HepG2 (cell line): ENCODE results near the gene ABCC1. TPM values are rescaled to one million over a fixed set of nuclear protein-coding genes. Genes with fewer than 3 reads are reported as not detected.

Source experiments
- CEBPG ChIP-seq: IDR thresholded peaks from 2 replicates; pipeline ENCODE4 v1.6.1; 2016
- CHD4 ChIP-seq: fragments of 200-600 bp; sonication (generic); IDR thresholded peaks from 2 replicates; pipeline ENCODE4 v1.7.0; 2017; ENCODE audit warnings: mild to moderate bottlenecking, low read length, borderline replicate concordance
- ELF1 ChIP-seq: sonication (generic); formaldehyde crosslinking; IDR thresholded peaks from 2 replicates; pipeline ENCODE4 v1.4.0; 2020; ENCODE audit warnings: missing genetic modification reagents
- FOXK2 ChIP-seq: fragments of 450-650 bp; IDR thresholded peaks from 2 replicates; pipeline ENCODE4 v1.6.1; 2016
- GFI1 ChIP-seq: sonication (generic); formaldehyde crosslinking; IDR thresholded peaks from 2 replicates; pipeline ENCODE4 v1.5.0; 2020; ENCODE audit warnings: missing genetic modification reagents, mild to moderate bottlenecking, borderline replicate concordance
- ZEB1 ChIP-seq: IDR thresholded peaks from 2 replicates; pipeline ENCODE4 v1.6.1; 2012; ENCODE audit warnings: mild to moderate bottlenecking, low read depth, inconsistent platforms; ENCODE audit not compliant: insufficient replicate concordance
- ZMYM3 ChIP-seq: sonication (generic); formaldehyde crosslinking; IDR thresholded peaks from 2 replicates; pipeline ENCODE4 v1.5.1; 2020; ENCODE audit warnings: mild to moderate bottlenecking, missing genetic modification reagents
- ZNF7 ChIP-seq: IDR thresholded peaks from 2 replicates; pipeline ENCODE4 v1.6.1; 2016; ENCODE audit warnings: missing biosample characterization, missing genetic modification reagents
- polyA plus RNA-seq, 8 experiments: library from polyadenylated mRNA; depleted of rRNA in 3 of 8; stranded (reverse) in 7 of 8; unstranded in 1 of 8; fragments of >200 nt; fragmentation: Illumina TruSeq in 4 of 8; extraction: Trizol in 4 of 8; gene quantifications; 2 replicates each; pipeline versions ENCODE4 v1.2.1 to v1.2.3, GENCODE V29; 2011 to 2016; ENCODE audit warnings: low read depth in 4 of 8, missing spikeins in 1 of 8, mixed read lengths in 1 of 8; ENCODE audit not compliant: insufficient read depth in 1 of 8
- total RNA-seq, 5 experiments: library from RNA; depleted of rRNA; stranded (reverse); fragments of >200 nt; fragmentation: Illumina TruSeq; extraction: Trizol; gene quantifications; 2 replicates each; pipeline ENCODE4 v1.2.3, GENCODE V29; 2016; ENCODE audit warnings: low read depth in 1 of 5
- TF ChIP-seq, protein P1 (sequence below): sonication (generic); formaldehyde crosslinking; IDR thresholded peaks from 2 replicates; pipeline ENCODE4 v1.8.0; 2022; ENCODE audit warnings: mild to moderate bottlenecking, missing genetic modification reagents
- TF ChIP-seq, protein P2 (sequence below): sonication (generic); formaldehyde crosslinking; IDR thresholded peaks from 2 replicates; pipeline ENCODE4 v1.5.0; 2020; ENCODE audit warnings: mild to moderate bottlenecking, missing genetic modification reagents, moderate library complexity
- TF ChIP-seq, protein P3 (sequence below): sonication (generic); formaldehyde crosslinking; IDR thresholded peaks from 2 replicates; pipeline ENCODE4 v1.4.0; 2020; ENCODE audit warnings: missing genetic modification reagents, borderline replicate concordance
- TF ChIP-seq, protein P4 (sequence below): sonication (generic); formaldehyde crosslinking; conservative IDR thresholded peaks from 2 replicates; pipeline ENCODE4 v1.8.0; 2022; ENCODE audit warnings: low read depth, missing genetic modification reagents
- TF ChIP-seq, protein P5 (sequence below): sonication (generic); formaldehyde crosslinking; IDR thresholded peaks from 2 replicates; pipeline ENCODE4 v1.5.0; 2020; ENCODE audit warnings: missing genetic modification reagents, mild to moderate bottlenecking, borderline replicate concordance
- TF ChIP-seq, protein P6 (sequence below): sonication (generic); formaldehyde crosslinking; IDR thresholded peaks from 2 replicates; pipeline ENCODE4 v1.4.0; 2020; ENCODE audit warnings: missing genetic modification reagents
- TF ChIP-seq, protein P7 (sequence below): sonication (generic); formaldehyde crosslinking; IDR thresholded peaks from 2 replicates; pipeline ENCODE4 v1.5.1; 2020; ENCODE audit warnings: mild to moderate bottlenecking, missing genetic modification reagents

The ABCC1 gene
- total and polyA plus RNA-seq, 2 of the 13 experiments (the other 11 are each of a cell fraction or from before 2014, with no cell fraction given), result 13.0 to 30.6 TPM

DNA sequence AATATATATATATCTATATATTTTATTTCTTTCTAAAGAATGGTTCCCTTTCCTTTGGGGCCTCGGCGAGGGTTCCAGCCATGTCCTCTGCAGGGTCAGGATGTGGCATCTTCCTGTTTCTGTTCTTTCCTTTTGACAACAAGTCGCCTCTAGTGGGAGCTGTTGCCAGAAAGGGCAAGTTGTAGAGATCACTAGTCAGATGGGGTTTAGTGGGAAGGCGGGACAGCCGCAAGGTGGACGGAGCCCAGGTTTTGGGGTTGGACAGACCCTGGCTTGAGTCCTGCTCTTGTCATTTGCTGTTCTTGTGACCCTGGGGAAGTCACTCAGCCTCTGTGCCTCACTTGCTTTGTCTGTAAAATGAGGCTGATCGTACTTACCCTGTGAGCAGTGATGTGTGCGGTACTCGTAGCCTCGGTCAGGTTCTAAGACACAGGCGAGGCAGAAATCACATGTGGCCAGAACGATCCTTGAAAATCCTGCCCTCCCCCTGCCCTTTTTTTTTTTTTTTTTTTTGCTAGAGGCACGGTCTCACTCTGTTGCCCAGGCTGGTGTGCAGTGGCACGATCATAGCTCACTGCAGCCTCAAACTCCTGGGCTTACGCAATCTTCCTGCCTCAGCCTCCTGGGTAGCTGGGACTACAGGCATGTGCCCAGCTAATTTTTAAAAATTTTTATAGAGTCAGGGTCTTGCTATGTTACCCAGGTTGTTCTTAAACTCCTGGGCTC lies 193.8 kb downstream of the ABCC1 start (continued):
- TF ChIP-seq, protein P1, sequence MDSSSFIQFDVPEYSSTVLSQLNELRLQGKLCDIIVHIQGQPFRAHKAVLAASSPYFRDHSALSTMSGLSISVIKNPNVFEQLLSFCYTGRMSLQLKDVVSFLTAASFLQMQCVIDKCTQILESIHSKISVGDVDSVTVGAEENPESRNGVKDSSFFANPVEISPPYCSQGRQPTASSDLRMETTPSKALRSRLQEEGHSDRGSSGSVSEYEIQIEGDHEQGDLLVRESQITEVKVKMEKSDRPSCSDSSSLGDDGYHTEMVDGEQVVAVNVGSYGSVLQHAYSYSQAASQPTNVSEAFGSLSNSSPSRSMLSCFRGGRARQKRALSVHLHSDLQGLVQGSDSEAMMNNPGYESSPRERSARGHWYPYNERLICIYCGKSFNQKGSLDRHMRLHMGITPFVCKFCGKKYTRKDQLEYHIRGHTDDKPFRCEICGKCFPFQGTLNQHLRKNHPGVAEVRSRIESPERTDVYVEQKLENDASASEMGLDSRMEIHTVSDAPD (CRISPR knock-in tag), result no peak
- TF ChIP-seq, protein P2, sequence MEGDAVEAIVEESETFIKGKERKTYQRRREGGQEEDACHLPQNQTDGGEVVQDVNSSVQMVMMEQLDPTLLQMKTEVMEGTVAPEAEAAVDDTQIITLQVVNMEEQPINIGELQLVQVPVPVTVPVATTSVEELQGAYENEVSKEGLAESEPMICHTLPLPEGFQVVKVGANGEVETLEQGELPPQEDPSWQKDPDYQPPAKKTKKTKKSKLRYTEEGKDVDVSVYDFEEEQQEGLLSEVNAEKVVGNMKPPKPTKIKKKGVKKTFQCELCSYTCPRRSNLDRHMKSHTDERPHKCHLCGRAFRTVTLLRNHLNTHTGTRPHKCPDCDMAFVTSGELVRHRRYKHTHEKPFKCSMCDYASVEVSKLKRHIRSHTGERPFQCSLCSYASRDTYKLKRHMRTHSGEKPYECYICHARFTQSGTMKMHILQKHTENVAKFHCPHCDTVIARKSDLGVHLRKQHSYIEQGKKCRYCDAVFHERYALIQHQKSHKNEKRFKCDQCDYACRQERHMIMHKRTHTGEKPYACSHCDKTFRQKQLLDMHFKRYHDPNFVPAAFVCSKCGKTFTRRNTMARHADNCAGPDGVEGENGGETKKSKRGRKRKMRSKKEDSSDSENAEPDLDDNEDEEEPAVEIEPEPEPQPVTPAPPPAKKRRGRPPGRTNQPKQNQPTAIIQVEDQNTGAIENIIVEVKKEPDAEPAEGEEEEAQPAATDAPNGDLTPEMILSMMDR, result peak; percentile 72
- TF ChIP-seq GFI1 (CRISPR knock-in tag), result no peak
- no peak for TF ChIP-seq FOXK2
- TF ChIP-seq, protein P3, sequence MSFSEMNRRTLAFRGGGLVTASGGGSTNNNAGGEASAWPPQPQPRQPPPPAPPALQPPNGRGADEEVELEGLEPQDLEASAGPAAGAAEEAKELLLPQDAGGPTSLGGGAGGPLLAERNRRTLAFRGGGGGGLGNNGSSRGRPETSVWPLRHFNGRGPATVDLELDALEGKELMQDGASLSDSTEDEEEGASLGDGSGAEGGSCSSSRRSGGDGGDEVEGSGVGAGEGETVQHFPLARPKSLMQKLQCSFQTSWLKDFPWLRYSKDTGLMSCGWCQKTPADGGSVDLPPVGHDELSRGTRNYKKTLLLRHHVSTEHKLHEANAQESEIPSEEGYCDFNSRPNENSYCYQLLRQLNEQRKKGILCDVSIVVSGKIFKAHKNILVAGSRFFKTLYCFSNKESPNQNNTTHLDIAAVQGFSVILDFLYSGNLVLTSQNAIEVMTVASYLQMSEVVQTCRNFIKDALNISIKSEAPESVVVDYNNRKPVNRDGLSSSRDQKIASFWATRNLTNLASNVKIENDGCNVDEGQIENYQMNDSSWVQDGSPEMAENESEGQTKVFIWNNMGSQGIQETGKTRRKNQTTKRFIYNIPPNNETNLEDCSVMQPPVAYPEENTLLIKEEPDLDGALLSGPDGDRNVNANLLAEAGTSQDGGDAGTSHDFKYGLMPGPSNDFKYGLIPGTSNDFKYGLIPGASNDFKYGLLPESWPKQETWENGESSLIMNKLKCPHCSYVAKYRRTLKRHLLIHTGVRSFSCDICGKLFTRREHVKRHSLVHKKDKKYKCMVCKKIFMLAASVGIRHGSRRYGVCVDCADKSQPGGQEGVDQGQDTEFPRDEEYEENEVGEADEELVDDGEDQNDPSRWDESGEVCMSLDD, result no peak
- TF ChIP-seq CHD4, result no peak
- TF ChIP-seq ZNF7 (CRISPR knock-in tag), result no peak
- TF ChIP-seq, protein P4, sequence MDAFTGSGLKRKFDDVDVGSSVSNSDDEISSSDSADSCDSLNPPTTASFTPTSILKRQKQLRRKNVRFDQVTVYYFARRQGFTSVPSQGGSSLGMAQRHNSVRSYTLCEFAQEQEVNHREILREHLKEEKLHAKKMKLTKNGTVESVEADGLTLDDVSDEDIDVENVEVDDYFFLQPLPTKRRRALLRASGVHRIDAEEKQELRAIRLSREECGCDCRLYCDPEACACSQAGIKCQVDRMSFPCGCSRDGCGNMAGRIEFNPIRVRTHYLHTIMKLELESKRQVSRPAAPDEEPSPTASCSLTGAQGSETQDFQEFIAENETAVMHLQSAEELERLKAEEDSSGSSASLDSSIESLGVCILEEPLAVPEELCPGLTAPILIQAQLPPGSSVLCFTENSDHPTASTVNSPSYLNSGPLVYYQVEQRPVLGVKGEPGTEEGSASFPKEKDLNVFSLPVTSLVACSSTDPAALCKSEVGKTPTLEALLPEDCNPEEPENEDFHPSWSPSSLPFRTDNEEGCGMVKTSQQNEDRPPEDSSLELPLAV, result no peak
- no peak for TF ChIP-seq ZEB1
- TF ChIP-seq, protein P5, sequence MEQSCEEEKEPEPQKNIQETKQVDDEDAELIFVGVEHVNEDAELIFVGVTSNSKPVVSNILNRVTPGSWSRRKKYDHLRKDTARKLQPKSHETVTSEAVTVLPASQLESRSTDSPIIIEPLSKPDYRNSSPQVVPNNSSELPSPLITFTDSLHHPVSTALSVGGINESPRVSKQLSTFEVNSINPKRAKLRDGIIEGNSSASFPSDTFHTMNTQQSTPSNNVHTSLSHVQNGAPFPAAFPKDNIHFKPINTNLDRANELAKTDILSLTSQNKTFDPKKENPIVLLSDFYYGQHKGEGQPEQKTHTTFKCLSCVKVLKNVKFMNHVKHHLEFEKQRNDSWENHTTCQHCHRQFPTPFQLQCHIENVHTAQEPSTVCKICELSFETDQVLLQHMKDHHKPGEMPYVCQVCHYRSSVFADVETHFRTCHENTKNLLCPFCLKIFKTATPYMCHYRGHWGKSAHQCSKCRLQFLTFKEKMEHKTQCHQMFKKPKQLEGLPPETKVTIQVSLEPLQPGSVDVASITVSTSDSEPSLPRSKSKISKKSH (CRISPR knock-in tag), result 0 out of 2 replicates have a peak, but pooled peaks have one; percentile 34
- TF ChIP-seq, protein P6, sequence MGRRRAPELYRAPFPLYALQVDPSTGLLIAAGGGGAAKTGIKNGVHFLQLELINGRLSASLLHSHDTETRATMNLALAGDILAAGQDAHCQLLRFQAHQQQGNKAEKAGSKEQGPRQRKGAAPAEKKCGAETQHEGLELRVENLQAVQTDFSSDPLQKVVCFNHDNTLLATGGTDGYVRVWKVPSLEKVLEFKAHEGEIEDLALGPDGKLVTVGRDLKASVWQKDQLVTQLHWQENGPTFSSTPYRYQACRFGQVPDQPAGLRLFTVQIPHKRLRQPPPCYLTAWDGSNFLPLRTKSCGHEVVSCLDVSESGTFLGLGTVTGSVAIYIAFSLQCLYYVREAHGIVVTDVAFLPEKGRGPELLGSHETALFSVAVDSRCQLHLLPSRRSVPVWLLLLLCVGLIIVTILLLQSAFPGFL (CRISPR knock-in tag), result no peak
- TF ChIP-seq ELF1, result 0 out of 2 replicates have a peak, but pooled peaks have one; percentile 20
- no peak for TF ChIP-seq ZMYM3
- TF ChIP-seq CEBPG (CRISPR knock-in tag), result peak; percentile 44; the same call in 1 of the 2 replicates
- TF ChIP-seq, protein P7, sequence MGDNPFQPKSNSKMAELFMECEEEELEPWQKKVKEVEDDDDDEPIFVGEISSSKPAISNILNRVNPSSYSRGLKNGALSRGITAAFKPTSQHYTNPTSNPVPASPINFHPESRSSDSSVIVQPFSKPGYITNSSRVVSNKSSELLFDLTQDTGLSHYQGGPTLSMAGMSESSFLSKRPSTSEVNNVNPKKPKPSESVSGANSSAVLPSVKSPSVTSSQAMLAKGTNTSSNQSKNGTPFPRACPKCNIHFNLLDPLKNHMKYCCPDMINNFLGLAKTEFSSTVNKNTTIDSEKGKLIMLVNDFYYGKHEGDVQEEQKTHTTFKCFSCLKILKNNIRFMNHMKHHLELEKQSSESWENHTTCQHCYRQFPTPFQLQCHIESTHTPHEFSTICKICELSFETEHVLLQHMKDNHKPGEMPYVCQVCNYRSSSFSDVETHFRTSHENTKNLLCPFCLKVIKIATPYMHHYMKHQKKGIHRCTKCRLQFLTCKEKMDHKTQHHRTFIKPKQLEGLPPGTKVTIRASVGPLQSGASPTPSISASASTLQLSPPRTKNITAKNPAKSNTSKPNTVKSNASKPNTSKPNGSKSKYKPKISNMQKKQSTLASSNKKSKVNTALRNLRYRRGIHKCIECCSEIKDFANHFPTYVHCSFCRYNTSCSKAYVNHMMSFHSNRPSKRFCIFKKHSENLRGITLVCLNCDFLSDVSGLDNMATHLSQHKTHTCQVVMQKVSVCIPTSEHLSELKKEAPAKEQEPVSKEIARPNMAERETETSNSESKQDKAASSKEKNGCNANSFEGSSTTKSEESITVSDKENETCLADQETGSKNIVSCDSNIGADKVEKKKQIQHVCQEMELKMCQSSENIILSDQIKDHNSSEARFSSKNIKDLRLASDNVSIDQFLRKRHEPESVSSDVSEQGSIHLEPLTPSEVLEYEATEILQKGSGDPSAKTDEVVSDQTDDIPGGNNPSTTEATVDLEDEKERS (CRISPR knock-in tag), result no peak
